HG03103 (cell line): ENCODE results near the gene RGCC.

ENCODE experiments used
- ATAC-seq: cut with Tn5 transposase; IDR thresholded peaks from one replicate; pipeline ENCODE4 v1.9.1; 2021; ENCODE audit warnings: low read depth; ENCODE audit not compliant: unreplicated experiment

RGCC gene

GRCh38 chr13:41514853-41515395, 57.6 kb downstream of the RGCC start:
- ATAC-seq: no peak

GRCh38 chr13:41515491-41516139, 58.3 kb downstream of the RGCC start:
- no peak for ATAC-seq

- no peak for ATAC-seq
Observed at GRCh38 chr13:41516166-41516565, 58.8 kb downstream of the RGCC start.

- ATAC-seq: no peak
Observed at GRCh38 chr13:41516760-41517159, 59.4 kb downstream of the RGCC start.

- ATAC-seq: no peak
Observed at GRCh38 chr13:41520016-41520659, 62.8 kb downstream of the RGCC start.
